Measurements from ENCODE around the gene ELOVL2.
"Not testable (repeated sequence)": the region's sequence is repeated elsewhere in the genome, so short reads cannot be mapped to it uniquely, and the experiment has no call there.

The ELOVL2 gene

DNA sequence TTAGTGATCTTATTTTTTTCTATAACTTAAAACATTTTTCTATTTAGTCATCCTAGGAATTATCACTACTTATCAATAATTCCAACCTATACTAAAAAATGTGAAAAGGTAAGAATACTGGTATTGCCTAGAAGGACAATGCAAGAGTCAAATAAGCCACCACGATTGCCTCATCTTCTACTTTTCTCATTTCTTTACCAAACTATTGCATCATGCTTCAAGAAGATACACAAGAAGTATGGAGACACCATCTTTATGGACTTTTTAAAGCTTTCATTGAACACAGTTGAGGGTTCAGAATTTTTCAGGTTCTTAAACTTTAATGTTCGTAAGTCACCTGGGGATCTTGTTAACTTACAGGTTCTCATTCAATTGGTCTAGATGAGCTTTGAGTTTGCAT lies 25.9 kb downstream of the ELOVL2 start:
- no peak for DNase-seq

DNA sequence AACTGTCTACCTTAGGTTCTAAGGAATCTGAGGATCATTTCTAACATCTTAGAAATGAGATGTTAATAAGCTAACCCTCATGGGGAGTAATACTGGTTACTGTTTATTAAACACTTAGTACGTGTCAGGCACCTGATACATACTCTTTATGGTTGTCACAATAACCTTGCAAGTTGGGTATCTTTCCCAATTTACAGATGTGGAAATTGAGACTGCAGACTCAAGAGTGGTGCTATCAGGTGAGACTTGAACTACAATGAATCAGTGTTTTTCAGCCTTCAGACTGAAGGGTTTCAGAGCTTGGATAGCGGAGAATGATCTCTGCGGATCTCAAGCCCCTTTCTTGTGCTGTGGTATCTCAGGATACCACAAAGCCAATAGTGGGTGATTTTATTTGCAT lies 27.0 kb downstream of the ELOVL2 start:
- no peak for DNase-seq

DNA sequence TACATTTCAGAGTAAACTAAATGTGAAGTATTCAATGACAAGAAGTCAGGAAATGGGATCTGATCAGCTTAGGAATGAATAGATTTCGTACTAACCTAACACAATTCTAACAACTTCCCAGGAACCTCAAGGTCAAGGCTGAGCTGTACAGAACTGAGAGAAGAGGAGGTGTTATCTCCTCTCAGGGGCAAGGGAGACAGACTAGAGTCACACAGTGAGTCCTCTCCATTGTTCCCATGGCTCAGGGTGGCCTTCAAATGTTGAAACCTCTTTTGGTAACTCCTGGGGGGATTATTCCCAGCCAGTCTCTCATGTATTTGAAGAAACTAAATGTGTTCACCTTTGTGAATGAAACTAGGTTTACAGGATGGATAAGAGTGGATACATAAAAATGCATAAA lies 27.7 kb downstream of the ELOVL2 start:
- DNase-seq = no peak

DNA sequence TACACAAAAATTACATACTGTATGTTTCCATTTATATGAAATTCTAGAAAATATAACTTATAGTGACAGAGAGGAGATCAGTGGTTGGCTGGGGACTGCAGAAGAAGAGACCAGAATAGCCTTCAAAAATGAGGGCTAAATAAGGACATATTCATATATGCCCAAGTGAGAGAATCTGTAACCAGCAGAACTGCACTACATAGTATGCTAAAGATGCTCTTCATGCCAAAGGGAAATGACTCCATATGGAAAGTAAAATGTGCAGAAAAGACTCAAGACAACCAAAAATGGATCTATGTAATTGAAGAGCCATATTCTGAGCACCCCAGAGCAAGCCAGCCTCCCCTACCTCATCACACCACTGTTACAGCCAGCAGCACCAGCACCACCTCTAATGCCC lies 29.0 kb downstream of the ELOVL2 start:
- DNase-seq = no peak

DNA sequence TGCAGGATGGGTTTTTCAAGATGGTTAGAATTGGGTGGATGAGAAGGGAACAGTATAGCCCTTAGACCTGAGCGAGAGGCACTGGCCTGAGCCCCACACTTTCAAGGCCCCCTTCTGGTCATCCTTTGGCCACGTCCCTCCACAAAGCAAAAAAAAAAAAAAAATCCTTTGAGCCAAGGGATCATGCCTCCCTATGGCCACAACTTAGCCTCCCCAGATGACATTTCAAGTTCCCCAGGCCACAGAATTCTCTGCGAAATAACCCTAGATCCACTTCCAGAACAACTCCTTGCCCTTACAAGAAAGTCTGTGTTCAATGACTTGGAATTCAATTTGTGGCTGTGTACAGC lies 30.4 kb downstream of the ELOVL2 start:
- no peak for DNase-seq

DNA sequence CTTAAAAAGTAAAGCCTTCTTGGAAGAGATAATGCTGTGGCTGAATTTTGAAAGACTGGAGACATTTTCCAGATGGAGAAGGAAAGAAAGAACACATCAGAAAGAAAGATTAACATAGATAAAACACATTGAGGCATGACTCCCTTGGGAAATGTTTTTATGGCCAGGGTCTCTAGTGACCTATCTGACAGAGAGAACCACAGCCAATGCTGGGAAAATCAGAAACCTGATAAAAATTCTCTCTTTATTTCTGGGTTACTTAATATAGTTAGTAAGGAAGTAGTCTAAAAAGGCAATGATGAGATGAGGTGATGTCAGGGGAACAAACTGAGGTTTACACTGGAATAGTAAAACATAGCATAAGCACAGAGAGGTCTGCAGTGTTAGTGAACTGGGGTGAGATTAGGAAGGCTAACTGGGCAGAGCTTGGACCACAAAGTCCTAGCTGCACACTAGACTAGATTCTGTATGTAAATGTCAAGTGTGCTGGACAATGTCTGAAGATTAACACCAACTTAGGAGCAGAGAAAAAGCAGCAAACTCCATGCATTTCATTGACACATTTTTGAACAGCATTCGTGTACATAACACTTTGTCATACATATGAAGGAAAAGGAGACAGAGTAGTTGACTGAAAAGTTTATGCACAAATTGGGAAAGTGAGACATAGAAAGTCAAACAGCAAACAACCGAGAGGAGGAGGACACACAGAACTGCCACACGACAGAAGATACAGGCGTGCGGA lies 31.0 kb downstream of the ELOVL2 start:
- no peak for DNase-seq

DNA sequence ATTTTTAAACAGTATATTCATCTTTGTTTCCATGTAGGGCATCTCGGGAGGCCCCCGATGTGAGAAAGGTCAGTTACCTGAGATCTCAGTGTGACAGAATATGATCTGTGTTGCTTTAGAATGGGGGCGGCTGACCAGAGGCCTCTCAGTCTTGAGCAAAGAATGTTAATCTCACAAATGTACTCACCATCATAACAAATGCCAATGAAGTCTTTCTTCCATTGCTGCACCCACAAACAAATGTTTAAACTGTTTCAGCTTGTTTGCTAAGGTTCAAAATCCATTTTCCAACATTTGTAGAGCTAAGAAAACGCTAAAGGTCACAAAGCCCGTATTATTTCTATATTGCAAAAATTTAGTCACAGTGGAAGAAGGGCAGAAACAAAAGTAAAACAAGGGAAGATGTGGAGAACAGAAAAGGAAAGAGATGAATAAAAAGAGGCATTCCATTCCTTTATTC lies 31.8 kb downstream of the ELOVL2 start:
- no peak for DNase-seq

DNA sequence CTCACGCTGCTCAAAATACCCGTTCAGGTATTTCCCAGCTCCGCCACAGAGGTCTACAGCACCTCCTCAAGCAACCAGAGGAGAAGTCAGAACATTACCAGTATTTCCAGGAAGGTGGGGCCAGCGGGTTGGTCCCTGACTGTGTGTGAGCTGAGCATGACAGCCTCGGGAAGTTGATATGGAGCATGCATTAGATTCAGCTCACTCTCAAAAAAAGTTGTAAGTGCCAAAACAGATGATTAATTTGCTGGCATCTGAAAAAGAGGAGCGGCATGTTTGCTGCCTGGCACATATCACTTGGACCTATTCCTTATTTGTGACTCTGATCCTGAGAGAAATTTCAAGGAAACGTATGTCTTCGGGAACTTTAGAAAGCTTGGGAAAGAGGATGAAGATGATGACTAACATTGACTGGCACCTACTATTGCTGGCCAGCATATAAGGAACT lies 32.3 kb downstream of the ELOVL2 start:
- DNase-seq = no peak

- no peak for DNase-seq
These were observed 34.8 kb downstream of the ELOVL2 start for GRCh38 chr6:11009353-11009752.

GRCh38 chr6:11008821-11009220 lies 35.3 kb downstream of the ELOVL2 start:
- DNase-seq = no peak

DNA sequence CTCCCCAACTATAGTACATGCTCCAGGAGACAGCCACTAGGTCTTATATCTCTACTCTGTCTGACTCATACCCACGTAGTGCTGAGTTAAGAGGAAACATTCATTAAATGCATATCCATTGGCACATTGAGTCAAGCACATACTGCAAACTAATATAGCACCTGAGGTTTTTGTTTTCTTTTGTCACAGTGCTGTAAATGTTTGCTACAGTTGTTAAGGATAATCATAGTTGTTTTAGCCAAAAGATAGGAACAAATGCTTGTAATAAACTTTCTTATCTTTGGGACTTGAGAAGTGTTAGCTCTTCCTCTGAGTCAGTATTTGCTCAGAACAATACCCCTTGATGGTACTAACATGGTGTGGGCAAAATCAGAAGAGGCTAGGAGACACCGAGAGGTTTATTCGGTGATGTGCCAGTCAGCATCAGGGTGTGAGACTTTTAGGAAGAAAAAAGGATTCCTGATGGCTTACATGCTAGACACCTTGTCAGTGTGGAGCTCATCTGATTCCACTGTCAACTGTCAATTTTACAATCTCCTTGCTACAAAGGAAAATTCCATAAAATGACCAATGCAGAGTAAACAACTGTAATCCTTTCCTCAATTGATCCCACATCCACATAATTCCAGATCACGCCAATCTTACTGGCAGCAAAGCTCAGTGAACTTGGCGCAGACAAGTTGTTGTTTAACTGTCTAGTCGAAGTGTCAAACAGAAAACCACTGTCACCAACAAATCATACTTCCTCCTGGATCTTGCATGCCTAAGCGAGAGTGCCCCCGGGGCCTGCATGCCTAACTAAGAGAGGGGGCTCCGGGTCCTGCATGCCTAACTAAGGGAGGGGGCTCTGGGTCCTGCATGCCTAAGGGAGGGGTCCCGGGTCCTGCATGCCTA lies 36.1 kb downstream of the ELOVL2 start:
- DNase-seq = no peak

DNA sequence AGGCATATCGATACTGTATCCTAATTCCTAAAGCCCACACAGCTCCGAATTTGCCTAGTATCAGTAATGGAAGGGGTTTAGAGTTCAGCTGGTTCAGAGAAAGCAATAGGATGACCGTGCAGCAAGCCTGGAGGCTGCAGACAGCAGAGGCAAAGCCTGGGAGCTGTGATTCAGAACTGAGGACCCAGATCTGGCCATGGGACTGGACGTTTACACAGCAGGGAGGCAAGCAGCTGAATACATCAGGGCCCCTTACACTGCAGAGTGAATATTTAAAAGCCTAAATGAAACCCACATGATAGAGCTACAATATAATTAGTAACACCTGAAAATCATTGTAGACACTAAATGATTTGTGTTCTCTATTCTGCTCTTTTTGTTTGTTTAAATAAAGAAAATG lies 38.0 kb downstream of the ELOVL2 start:
- no peak for DNase-seq

GRCh38 chr6:11003297-11003696 lies 40.8 kb downstream of the ELOVL2 start:
- DNase-seq = not testable (repeated sequence)

DNA sequence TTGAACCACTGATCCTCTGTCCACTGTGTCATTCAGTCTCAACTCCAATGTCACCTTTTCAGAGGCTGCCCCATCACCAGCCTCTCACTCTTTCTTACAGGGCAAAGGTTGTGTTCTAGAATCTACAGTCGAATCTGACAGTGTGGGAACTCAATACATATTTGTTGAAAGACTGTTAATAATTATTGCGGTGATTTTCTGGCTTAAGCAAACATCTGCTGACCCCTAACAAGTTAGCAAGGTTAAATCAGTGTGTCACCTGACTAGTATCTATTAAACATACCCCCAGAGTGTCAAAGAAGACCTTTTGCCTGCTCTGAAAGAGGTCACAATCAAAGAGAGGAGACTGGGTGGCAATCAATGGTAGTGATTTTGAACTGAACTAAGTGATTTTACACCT lies 41.9 kb downstream of the ELOVL2 start:
- no peak for DNase-seq

DNA sequence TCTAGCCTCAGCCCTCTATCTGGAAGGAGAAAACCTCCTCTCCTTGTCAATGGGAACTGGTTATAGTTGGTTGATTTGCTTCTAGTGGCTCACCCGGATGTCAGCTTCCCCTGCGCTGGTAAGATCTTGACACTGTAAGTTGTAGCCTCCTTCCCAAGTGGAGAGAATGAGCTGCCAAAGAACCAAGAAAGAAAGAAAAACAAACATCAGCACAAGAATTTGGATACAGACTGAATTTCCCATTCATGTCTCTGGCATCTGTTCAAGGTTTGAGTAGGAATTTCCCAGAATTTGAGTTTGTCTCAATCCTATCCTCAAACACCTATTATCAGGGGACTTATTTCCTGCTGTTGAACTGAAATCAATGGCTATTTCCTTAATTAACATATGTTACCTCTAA lies 44.1 kb downstream of the ELOVL2 start:
- DNase-seq = no peak

DNA sequence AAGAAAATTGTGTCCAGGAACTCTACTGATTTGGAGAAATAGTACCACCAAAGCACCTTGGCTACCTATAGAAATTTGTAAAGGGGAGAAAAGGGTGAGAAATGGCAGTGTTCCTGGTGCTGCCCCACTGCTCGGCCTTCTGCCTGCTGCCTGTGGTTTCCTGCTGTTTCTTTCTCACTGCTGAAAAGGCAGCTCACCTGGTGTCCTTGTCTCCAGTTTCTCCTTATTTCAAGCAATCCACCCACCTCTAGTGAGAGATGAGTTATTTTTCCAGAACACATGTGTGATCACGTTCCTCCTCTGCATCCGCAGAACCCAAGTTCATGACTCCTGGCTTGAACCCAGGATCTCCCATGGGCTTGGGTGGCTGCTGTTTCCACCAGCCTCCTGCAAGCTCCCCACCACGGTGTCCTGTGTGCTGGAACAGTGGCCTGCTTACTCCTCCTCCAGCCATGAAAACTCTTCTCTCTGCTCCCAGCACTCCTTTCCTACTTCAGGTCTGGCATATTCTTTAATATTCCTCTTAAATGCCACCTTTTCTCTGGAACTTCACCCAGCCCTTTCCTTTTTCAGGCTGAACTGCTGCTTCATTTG lies 48.9 kb downstream of the ELOVL2 start:
- DNase-seq = no peak

GRCh38 chr6:10993896-10994295 lies 50.2 kb downstream of the ELOVL2 start:
- no peak for DNase-seq

- DNase-seq = no peak
These were observed 53.0 kb downstream of the ELOVL2 start for GRCh38 chr6:10991115-10991514.

- DNase-seq = no peak
These were observed 54.5 kb downstream of the ELOVL2 start for GRCh38 chr6:10989587-10989986.

GRCh38 chr6:10984959-10985358 lies 59.1 kb downstream of the ELOVL2 start:
- DNase-seq = not testable (repeated sequence)

DNA sequence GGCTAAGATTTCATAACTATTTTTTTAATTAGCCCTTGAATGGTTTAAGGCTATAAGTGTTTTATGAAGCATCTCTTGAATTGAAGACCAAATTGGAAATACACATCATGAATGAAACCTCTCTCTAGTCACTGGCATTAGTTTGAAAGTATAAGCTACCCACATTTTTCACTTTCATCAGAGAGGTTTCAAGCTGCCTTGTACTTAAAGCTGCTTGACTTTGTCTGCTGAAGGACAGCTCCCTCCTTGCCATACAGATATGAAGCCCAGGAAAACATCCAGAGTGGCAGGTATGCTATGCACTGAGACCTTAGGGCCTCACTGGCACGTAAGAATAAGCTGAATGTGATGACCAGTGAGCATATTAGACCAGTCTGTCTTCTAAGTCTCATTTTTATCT lies 62.7 kb downstream of the ELOVL2 start:
- DNase-seq = no peak

GRCh38 chr6:10979603-10980002 lies 64.5 kb downstream of the ELOVL2 start:
- no peak for DNase-seq

DNA sequence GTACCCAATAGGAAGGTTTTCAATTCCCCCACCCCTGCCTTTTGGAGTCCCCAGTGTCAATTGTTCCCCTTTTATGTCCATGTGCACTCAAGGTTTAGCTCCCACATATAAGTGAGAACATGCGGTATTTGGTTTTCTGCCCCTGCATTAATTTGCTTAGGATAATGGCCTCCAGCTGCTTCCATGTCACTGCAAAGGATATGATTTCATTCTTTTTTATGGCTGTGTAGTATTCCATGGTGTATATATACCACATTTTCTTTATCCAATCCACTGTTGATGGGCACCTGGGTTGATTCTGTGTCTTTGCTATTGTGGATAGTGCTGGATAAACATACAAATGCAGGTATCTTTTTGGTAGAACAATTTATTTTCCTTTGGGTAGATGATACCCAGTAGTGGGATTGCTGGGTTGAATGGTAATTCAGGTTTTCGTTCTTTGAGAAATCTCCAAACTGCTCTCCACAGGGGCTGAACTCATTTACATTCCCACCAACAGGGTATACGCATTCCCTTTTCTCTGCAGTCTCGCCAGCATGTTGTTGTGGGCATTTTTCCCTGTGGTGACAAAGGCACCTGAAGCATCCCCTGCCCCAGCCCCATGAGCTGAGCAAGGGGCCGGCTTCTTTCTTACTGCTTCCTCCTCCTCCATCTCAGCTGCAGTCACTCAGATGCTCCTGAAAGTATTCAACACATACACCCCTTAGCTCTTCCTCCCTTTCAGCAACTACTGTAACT lies 66.7 kb downstream of the ELOVL2 start:
- no peak for DNase-seq

All from activated CD4-positive, alpha-beta T cell treated with anti-CD3 and anti-CD28 coated beads for 48 hours (primary cell).